Activated T-cell treated with anti-CD3 and anti-CD28 coated beads, Interleukin-2, amount 50 U/mL, for 4 hours (primary cell): ENCODE results near the gene NTNG1. TPM values are rescaled to one million over a fixed set of nuclear protein-coding genes. Genes with fewer than 3 reads are reported as not detected.

Source experiments
- ATAC-seq, 2 donors: fragments of 200-7000 bp; cut with Tn5 transposase; one replicate each; pipeline ENCODE4 v1.10.0; 2021
- DNase-seq: peaks from one replicate; pipeline ENCODE4 v3.0.0-alpha.2; 2020
- H3K27me3 Mint-ChIP-seq: one replicate; pipeline ENCODE4 v1.8.0; 2021; ENCODE audit warnings: low read depth, mixed read lengths
- H3K36me3 Mint-ChIP-seq: one replicate; pipeline ENCODE4 v1.8.0; 2022; ENCODE audit warnings: mixed read lengths; ENCODE audit not compliant: insufficient read depth
- H3K4me1 Mint-ChIP-seq: one replicate; pipeline ENCODE4 v1.8.0; 2021; ENCODE audit warnings: low read depth, mixed read lengths
- H3K4me3 Mint-ChIP-seq: one replicate; pipeline ENCODE4 v1.8.0; 2021; ENCODE audit warnings: mild to moderate bottlenecking, moderate library complexity, mixed read lengths
- H3K9me3 Mint-ChIP-seq: one replicate; pipeline ENCODE4 v1.8.0; 2021; ENCODE audit warnings: mixed read lengths
- total RNA-seq, 3 donors: library from RNA; stranded (reverse); gene quantifications; one replicate each; pipeline ENCODE4 v1.2.1, GENCODE V29; 2021

NTNG1 gene
- total RNA-seq, 3 donors from 2014 or later, result not detected

DNA sequence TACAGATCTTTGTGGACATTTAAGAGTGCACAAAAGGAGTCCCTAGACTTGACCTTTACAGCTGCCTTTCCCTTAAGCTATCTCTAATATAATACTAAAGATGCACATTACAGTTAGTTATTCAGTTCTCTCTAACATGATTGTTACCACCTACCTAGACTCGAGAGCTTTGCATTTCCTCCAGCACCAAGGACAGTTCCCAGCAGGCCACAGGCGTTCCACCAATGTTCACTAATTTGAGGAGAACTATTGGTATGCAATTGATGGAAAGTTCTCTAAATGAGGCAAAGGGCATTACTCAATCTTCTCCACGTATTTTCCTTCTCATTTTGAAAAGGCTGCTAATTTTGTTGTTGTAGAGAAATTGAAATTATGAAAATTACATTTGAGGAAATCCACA lies 5.4 kb upstream of the NTNG1 start:
- no peak for ATAC-seq
- no peak for DNase-seq
- Mint-ChIP-seq H3K4me1 (peaks cover 12% of the 10 kb centered on the region), H3K27me3 (peaks cover 36% of the 10 kb centered on the region), H3K4me3 (no peak overlapping the region), H3K36me3 (no peaks in the 10 kb centered on the region), H3K9me3 (no peaks in the 10 kb centered on the region)

DNA sequence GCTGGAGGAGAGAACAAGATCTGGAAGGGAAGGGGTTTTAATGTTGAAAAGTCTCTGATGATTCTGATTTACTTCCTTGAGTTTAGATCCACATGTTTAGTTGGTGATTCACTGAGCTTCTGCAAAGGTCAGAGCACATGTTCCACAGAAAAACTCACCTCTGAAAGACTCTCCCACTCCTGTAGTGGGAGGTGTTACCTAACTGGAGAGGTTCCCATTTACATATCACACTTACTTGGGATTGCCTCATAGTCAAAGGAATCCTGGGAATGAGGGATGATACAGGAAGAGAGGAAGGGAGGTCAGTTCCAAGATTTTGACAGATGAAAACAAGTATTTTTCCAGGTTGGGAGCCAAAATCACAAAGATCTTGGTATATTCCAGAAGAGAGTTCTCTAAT lies 2.7 kb upstream of the NTNG1 start:
- peaks cover 18% of the 10 kb centered on the region for H3K4me1 Mint-ChIP-seq
- no peak overlapping the region for H3K4me3 Mint-ChIP-seq
- H3K36me3 Mint-ChIP-seq, result no peaks in the 10 kb centered on the region
- H3K9me3 Mint-ChIP-seq, result no peaks in the 10 kb centered on the region
- ATAC-seq (no peak), DNase-seq (no peak)
- H3K27me3 Mint-ChIP-seq, result peaks cover 53% of the 10 kb centered on the region

DNA sequence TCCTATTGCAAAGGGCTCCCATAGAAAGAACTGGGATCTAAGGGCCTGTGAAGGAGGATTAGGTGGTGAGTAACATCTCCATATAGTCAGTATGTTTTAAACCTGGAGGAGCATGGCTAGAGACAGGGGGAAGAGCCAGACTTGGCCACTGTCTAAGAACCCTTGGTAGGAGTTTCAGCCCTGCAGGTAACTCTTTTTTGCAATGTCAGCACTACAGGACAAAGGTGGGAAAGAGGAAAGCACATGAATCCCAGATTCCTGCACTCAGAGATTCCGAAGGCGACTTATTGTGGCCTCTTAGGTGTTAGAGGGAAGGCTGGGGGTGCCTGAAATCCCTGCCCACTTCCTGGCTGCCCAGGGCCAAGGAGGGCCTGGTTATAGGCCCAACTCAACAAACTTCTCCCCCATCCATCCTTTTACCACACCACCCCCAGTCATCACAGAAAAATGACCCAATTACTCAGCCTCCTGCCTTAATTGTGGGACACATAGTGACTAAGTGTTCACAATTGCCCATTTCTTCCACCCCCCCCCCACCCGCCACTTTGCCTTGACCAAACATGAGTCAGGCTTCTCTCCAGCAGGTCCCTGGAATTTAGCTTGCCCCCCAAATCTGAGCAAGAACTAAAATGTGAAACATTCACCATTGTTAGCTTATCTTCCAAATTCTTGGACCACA lies 1.9 kb upstream of the NTNG1 start:
- Mint-ChIP-seq H3K4me1 (peaks cover 18% of the 10 kb centered on the region), H3K27me3 (peaks cover 55% of the 10 kb centered on the region), H3K9me3 (no peaks in the 10 kb centered on the region), H3K4me3 (no peak overlapping the region), H3K36me3 (no peaks in the 10 kb centered on the region)
- DNase-seq, result no peak
- ATAC-seq, result no peak

DNA sequence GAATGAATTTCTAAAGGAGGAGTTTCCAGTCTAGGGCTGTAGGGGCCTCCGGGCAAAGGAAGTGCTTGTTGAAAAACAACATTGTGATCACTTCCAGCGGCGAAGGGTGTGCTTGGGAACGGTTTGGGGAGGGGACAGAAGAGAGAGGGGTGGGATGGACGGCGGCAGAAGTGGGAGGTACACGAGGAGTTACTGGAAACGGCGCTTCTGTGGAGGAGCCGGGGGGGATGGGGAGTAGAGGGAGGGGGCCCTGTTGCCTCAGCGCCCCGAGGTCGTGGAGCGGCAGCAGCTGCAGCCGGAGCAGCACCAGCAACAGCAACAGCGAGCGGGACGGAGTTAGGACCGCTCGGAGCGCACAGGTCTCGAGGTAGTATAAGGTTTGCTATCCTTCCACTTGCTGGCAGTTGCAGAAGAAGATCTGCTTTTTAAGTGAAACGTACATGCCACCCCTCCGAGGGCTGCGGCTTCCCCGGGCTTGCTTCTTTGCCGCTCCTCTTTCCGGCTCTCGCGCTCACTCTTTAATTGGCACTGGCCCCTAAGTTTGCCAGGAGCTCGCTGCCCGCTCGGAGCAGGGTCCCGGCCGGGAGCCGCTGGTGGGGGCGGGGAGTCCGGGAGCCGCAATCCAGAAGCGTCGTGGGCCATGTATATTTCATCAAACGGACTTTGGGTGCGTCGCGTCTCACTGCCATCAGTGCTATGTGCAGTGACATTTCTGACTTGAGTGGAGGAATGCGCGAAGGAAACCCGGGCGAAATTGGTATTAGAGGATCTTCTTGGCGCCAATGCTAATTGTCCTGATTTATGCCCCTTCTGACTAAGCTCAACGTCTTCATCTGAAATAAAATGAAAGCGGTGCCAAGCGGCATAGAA lies 771 bp upstream of the NTNG1 start:
- Mint-ChIP-seq H3K4me1 (peaks cover 18% of the 10 kb centered on the region), H3K36me3 (no peaks in the 10 kb centered on the region), H3K27me3 (peaks cover 61% of the 10 kb centered on the region), H3K9me3 (no peaks in the 10 kb centered on the region), H3K4me3 (peak overlapping the region; percentile 75)
- peak; percentile 53 to 54 for ATAC-seq
- no peak for DNase-seq

DNA sequence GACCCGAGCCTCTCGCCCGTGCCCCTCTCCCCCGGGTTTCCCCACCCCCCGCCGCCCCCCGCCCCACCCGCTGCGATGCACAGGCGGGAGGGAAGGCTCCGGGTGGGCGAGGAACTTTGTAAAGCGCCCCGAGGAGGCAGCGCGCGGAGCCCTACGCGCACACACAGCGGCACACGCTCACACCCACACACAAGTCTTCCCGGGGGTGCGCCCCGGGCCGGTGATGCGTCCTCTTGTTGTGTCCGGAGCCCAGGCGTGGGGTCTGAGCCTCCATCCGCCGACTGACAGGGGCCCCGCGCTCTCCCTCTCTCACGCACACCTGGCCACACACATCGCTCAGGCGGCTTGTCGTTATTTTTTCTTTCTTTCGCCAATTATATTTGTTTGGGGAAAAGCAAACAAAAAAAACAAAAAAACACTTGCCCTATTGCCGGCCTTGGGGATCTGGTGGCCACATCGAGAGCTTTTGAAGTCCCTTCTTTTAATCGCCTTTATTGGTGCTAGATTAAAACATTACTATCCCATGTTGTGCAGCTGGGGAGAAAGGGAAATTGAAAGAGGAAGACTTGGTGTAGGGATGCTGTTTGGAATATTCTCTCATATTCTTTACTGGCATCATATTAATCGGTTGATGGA lies 770 bp downstream of the NTNG1 start:
- Mint-ChIP-seq H3K4me1 (peaks cover 18% of the 10 kb centered on the region), H3K27me3 (peaks cover 67% of the 10 kb centered on the region), H3K4me3 (peak overlapping the region; percentile 76)

DNA sequence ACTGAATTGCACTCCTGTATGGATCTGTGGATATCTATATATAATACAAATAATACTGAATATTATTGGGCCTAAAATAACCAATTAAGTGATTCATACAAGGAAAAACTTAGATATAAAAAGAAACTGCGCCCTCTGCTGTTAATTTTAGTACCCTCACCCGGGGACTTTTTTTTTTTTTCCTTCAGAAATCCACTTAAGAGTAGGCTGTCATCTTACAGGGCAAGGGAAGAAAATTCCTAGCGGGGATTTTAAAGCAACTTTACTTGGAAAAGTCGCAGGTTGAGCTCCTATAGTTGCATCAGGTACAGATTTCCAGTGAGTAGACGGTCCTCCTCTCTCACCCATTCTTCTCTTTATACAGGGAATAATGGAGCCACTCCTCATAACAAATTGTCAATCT lies 1.3 kb downstream of the NTNG1 start:
- H3K4me3 Mint-ChIP-seq, result peak overlapping the region; percentile 76
- no peak for DNase-seq
- H3K27me3 Mint-ChIP-seq, result peaks cover 65% of the 10 kb centered on the region

More for the DNA sequence above, 770 bp downstream of the NTNG1 start:
- Mint-ChIP-seq H3K9me3 (no peaks in the 10 kb centered on the region), H3K36me3 (no peaks in the 10 kb centered on the region)
- ATAC-seq (peak; percentile 39 to 44), DNase-seq (peak; percentile 4)

DNA sequence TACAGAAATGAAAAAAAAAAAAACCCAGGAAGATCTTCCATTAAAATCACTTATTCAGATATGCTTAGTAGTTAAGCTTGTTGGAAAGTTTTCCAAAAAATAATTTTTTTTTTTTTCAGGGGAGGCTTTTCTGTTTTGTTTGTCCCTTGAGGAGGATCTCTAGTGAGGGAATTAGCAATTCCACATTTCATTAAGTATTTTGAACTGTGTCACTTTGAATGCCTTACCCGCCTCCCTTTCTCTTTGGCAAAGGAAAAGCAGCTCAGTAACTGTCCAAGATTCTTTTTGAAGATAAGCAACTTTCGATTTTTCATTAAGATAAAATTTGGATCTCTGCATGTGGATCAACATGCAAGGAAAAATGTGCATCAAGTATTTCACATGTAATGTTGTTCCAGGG lies 1.8 kb downstream of the NTNG1 start:
- H3K4me1 Mint-ChIP-seq, result peaks cover 18% of the 10 kb centered on the region
- DNase-seq (no peak), ATAC-seq (no peak)
- H3K36me3 Mint-ChIP-seq, result no peaks in the 10 kb centered on the region
- no peak overlapping the region for H3K4me3 Mint-ChIP-seq
- H3K9me3 Mint-ChIP-seq, result no peaks in the 10 kb centered on the region
- peaks cover 63% of the 10 kb centered on the region for H3K27me3 Mint-ChIP-seq

More for the DNA sequence above, 1.3 kb downstream of the NTNG1 start:
- H3K9me3 Mint-ChIP-seq, result no peaks in the 10 kb centered on the region
- H3K4me1 Mint-ChIP-seq, result peaks cover 18% of the 10 kb centered on the region
- ATAC-seq, result no peak
- H3K36me3 Mint-ChIP-seq, result no peaks in the 10 kb centered on the region

DNA sequence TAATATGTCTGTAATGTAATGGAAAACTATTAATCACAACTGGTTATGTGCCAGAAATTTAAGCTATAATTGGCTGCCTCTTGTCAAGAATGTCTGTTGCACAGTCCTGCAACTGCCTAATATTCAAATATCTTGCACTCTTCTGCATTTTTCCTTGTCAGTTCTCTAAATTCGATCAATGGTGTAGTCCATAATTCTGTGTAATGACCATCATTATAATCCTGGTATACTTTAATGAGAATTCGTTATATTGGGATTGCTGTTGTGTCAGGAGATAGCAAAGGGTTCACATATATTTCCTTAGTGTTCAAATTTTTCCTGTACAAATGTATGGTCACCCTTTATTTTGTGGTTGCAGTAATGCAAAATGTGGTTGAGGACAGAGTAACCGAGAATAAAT lies 4.8 kb downstream of the NTNG1 start:
- Mint-ChIP-seq H3K4me3 (no peak overlapping the region), H3K4me1 (peaks cover 4% of the 10 kb centered on the region), H3K9me3 (no peaks in the 10 kb centered on the region), H3K27me3 (peaks cover 50% of the 10 kb centered on the region), H3K36me3 (no peaks in the 10 kb centered on the region)
- ATAC-seq (no peak), DNase-seq (no peak)

DNA sequence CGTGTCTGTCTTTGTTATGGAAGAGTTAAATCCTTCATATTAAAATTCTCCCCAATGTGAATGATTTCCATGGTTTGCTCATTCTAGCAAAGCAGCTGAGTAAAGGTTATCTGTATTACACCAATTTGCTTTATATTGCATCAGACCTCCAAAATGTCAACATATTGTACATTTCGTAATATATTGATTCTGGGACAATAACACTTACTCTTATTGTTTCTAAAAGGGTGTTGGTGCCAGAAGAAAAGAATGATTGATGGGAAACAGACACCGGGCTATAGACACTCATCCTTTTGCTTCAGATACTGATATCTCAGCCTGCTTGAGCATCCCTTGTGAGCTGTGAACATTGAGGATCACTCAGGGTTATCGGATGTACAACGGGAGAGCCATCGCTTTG lies 7.0 kb downstream of the NTNG1 start:
- Mint-ChIP-seq H3K9me3 (no peaks in the 10 kb centered on the region), H3K4me1 (no peaks in the 10 kb centered on the region), H3K36me3 (no peaks in the 10 kb centered on the region), H3K4me3 (no peak overlapping the region), H3K27me3 (peaks cover 37% of the 10 kb centered on the region)
- ATAC-seq, result no peak
- DNase-seq, result no peak

DNA sequence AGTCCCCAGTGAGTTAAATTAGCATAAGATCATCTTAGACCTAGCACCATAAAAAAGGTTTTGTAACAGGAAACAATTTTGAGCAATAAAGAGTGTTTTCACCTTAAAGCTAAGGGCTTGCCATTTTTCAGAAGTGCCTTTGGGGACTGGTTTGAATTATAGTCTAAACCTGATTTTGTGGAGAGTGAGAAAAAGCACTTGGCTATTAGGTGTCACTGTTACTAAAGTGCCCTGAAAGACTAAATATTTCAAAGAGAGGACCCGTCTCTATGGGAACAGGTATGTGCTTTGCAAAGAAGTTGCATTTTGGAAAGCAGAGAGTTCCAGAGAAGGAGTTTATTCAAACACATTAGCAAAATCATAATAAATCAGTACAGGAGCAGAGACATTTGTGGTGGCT lies 9.1 kb downstream of the NTNG1 start:
- H3K27me3 Mint-ChIP-seq, result peaks cover 26% of the 10 kb centered on the region
- no peak overlapping the region for H3K4me3 Mint-ChIP-seq
- ATAC-seq (no peak), DNase-seq (no peak)
- no peaks in the 10 kb centered on the region for H3K4me1 Mint-ChIP-seq
- H3K36me3 Mint-ChIP-seq, result no peaks in the 10 kb centered on the region
- H3K9me3 Mint-ChIP-seq, result no peaks in the 10 kb centered on the region

DNA sequence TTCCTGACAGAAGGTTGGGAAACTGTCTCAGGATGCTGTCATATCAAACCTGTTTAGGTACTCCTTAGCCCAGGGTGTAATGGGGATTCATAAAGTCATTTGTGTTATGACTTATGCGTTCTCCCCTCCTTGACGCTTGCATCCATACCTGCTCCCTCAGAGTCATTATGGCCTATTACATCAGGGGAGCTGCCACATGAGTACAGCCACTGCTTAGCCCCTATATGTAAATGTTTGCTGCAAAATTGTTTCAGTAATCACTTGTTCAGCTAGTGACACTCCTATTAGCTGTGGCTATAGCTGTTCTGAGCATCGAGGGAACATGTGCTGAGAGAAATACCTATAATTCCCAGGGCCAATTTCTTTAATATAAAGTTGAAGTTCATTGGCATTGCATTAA lies 10.5 kb downstream of the NTNG1 start:
- H3K9me3 Mint-ChIP-seq, result no peaks in the 10 kb centered on the region

DNA sequence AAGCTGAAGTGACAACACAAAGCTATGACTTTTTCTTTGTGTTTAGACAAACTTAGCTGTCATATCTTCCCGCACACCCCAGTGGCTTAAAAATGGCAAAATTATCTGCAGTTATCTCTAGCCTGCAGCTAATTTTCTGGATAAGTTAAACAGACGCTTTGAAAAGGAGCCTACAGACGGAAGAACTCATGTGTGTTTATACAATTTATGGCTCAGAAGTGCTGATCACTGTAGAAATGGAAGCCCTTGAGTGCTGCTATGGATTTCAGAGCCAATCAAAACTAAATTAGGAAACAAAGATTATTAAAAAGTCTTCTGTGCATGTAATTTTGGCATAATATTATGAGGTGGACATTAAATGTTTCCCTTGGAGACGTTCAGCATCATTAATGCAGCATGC lies 11.6 kb downstream of the NTNG1 start:
- Mint-ChIP-seq H3K4me3 (no peak overlapping the region), H3K27me3 (peaks cover 16% of the 10 kb centered on the region), H3K4me1 (no peaks in the 10 kb centered on the region), H3K9me3 (no peaks in the 10 kb centered on the region), H3K36me3 (no peaks in the 10 kb centered on the region)
- ATAC-seq (no peak), DNase-seq (no peak)

More for the DNA sequence above, 10.5 kb downstream of the NTNG1 start:
- Mint-ChIP-seq H3K4me1 (no peaks in the 10 kb centered on the region), H3K27me3 (peaks cover 17% of the 10 kb centered on the region), H3K36me3 (no peaks in the 10 kb centered on the region), H3K4me3 (no peak overlapping the region)
- DNase-seq (no peak), ATAC-seq (no peak)

DNA sequence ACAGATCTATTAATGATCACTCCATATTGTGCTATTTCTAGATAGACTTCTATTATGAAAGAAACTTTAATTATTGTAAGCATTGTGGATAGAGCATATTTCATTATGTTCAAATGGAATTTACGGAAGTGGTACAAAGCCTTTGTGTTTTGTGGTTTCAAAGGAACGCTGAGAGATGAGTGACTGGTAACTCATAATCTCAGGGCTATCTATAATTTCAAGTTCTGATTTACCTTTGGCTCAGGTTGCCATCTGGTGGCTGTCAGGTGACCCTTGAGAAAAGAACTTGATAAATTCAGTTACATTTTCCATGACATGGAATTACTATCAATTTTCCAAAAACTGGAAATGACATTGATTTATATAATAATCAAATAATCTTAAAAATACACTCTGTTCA lies 12.2 kb downstream of the NTNG1 start:
- H3K4me1 Mint-ChIP-seq, result no peaks in the 10 kb centered on the region
- ATAC-seq (no peak), DNase-seq (no peak)
- peaks cover 12% of the 10 kb centered on the region for H3K27me3 Mint-ChIP-seq
- H3K4me3 Mint-ChIP-seq, result no peak overlapping the region
- no peaks in the 10 kb centered on the region for H3K36me3 Mint-ChIP-seq
- H3K9me3 Mint-ChIP-seq, result no peaks in the 10 kb centered on the region

DNA sequence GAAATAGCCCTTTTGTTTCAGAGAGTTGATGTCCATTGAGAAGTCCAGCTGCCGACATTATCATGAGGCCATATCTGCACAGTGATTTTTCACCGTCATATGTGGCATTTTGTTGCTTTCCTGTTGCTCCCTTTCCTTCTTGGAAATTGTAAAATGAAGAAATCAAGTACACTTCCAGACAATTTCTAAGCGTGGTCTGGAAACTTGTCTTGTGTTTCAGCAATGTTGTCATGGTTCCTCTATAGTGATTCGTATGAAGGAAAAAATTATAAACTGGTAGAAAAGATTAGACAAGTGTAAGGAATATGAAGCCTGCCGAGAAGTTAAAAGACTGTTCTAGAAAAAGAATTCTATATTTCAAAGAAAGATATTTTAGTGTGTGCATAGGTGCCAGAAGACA lies 17.7 kb downstream of the NTNG1 start:
- Mint-ChIP-seq H3K9me3 (no peaks in the 10 kb centered on the region), H3K4me1 (no peaks in the 10 kb centered on the region), H3K36me3 (no peaks in the 10 kb centered on the region), H3K27me3 (peaks cover 5% of the 10 kb centered on the region), H3K4me3 (no peak overlapping the region)
- no peak for DNase-seq
- ATAC-seq, result no peak
